Stimulated activated CD4-positive, alpha-beta T cell treated with anti-CD3 and anti-CD28 coated beads, Interleukin-1b, Interleukin-23, amount 100 ng/mL, for 4 hours (primary cell): ENCODE data around the gene RGS14.

Experiments
- DNase-seq, 2 donors: peaks; one replicate each; pipeline ENCODE4 v3.0.0-alpha.2; 2020; ENCODE audit warnings: low read depth in 2 of 2

The RGS14 gene, protein sequence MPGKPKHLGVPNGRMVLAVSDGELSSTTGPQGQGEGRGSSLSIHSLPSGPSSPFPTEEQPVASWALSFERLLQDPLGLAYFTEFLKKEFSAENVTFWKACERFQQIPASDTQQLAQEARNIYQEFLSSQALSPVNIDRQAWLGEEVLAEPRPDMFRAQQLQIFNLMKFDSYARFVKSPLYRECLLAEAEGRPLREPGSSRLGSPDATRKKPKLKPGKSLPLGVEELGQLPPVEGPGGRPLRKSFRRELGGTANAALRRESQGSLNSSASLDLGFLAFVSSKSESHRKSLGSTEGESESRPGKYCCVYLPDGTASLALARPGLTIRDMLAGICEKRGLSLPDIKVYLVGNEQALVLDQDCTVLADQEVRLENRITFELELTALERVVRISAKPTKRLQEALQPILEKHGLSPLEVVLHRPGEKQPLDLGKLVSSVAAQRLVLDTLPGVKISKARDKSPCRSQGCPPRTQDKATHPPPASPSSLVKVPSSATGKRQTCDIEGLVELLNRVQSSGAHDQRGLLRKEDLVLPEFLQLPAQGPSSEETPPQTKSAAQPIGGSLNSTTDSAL

GRCh38 chr5:177357459-177358351, at the start of gene RGS14:
TSS of gene RGS14 (plus strand) at chr5:177357924. CDS start at chr5:177358025, 101 bp downstream.
- peak; percentile 40 to 51 for DNase-seq

DNA sequence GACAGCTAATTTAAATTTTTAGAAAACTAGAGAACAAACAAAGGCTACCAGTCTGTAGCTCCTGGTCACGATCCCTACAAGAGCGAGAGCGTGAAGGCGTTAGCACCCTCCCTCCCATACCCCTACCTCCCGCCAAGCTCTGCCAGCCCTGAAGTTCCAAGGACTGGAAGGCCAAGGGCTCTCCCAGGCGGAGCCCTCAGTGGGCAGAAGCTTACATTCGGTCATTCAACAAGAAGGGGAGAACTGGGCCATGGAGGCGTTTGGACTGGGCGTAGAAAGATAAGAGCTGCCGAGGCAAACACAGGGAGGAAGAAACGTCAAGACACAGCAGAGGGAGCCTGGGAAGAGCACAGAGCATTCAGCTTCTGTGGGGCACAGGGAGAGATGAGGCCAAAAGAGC, 49.0 kb upstream of the RGS14 start:
- no peak for DNase-seq

GRCh38 chr5:177309351-177310191, 48.2 kb upstream of the RGS14 start:
- peak; percentile 57 to 58 for DNase-seq

DNA sequence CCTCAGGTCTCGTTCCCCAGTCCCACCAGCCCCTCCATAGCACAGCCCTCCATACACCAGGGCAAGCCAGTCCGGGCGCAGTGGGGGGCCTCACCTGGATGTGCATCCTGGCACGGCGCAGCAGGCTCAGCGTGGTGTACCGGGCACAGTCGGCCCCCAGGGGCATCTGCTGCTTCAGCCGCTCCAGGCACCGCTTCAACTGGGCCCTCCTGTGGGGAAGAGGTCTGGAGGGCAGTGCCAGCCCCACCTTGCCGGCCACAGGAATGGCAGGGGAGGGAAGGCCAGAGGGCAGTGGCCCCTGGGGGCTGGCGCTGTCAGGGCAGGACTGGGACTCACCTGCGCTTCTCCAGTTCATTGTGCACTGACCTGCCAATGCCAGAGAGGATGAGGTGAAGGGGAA, 47.4 kb upstream of the RGS14 start:
- no peak for DNase-seq

- no peak for DNase-seq
Measured at GRCh38 chr5:177310757-177311391, 46.9 kb upstream of the RGS14 start.

DNA sequence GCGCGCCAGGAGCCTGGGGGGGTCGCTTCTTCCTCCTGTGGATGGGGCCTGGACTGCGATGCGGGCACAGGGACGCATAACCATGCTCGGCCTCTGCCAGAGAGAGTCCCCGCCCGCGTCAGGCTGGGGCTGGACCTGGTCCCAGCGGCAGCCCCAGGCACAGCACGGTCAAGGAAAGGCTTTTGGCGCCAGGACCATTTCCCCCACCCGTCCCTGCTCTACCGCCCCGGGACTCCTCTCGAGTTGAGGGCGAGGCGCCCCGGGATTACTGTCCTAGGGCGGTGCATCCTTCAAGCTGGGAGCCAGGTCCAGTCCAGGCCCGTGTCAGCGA, 46.4 kb upstream of the RGS14 start:
- DNase-seq, result no peak

GRCh38 chr5:177311723-177312648, 45.7 kb upstream of the RGS14 start, which contains the start of gene MXD3:
TSS of gene MXD3 (minus strand) at chr5:177311898. CDS start at chr5:177311830, 68 bp downstream.
- DNase-seq, result peak; percentile 92 to 94

GRCh38 chr5:177312649-177313181, 45.0 kb upstream of the RGS14 start:
- no peak for DNase-seq

- DNase-seq, result no peak
Measured at GRCh38 chr5:177313561-177314259, 44.0 kb upstream of the RGS14 start.

DNA sequence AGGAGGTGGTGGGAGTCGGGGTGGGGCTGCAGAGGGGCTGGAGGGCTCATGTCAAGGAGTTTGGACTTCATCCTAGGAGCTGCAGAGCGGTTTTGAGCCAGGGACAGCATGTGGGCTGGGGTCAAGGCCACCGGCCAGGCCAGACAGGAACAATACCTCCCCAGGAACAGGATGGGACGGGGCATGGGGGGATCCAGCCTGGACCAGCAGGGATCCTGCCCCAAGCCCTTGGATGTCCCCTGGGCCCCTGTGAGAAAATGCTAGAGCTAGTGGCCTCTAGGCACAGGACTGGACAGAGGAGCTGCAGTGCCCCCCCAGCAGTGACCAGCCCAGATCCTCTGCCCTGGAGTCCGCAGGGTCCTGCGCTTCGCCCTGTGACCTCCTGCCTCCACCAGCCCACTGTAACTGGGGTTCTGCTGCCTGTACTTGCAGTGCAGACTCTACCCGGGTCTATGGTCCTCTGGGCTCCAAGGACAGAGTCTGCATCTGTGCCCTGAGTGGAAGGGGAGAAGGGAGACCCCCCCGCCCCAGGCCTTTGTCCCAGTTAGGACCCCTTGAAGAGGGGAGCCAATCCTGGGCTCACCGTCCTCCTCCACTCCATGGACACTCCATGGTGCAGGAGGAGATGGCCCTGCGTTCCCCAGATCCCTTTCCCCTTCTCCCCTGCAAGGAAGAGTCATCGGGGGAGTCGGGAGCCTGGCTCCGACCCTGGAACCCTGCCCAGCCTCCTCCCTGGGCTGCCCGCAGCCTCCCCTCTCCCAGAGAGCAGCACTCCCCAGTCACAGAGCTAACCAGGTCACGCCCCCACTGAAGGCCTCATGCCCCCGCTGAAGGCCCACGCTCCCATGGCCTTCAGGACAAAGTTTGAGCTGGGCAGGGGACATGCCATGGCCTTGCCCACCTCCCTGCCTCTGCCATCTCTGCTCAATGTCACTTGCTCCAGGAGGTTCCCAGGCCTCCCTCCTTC, 43.1 kb upstream of the RGS14 start:
- DNase-seq, result no peak

DNA sequence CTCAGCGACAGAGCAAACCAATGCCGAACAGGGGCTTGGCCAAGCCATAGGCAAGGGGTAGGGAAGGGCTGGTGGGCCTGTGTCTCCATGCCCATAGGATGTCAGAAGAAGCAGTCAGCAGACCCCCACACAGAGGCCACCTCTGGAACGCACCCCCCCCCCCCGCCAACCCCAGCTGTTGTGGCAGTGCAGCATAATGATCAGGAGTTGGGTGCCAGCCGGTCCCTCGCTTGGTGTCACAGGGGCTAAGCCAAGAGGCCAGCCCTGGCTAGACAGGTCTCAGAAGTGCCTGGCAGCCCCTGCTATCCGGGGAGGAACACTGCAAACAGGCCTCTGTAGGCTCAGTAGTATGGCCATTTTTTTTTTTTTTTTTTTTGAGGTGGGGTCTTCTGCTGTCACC, 42.3 kb upstream of the RGS14 start:
- DNase-seq, result no peak

- DNase-seq, result no peak
Measured at GRCh38 chr5:177316005-177316404, 41.7 kb upstream of the RGS14 start.

GRCh38 chr5:177317959-177318377, 39.8 kb upstream of the RGS14 start:
- peak; percentile 60 to 69 for DNase-seq

GRCh38 chr5:177319913-177320588, 37.7 kb upstream of the RGS14 start:
- DNase-seq, result no peak

GRCh38 chr5:177320879-177321278, 36.8 kb upstream of the RGS14 start:
- no peak for DNase-seq

- no peak for DNase-seq
Measured at GRCh38 chr5:177325868-177326381, 31.8 kb upstream of the RGS14 start.
